HS-5 (cell line): ENCODE data around the gene RSPO1.

Experiments used
- DNase-seq: peaks from one replicate; pipeline ENCODE4 v3.0.0-alpha.2; 2012; ENCODE audit warnings: low read depth

The RSPO1 gene

DNA sequence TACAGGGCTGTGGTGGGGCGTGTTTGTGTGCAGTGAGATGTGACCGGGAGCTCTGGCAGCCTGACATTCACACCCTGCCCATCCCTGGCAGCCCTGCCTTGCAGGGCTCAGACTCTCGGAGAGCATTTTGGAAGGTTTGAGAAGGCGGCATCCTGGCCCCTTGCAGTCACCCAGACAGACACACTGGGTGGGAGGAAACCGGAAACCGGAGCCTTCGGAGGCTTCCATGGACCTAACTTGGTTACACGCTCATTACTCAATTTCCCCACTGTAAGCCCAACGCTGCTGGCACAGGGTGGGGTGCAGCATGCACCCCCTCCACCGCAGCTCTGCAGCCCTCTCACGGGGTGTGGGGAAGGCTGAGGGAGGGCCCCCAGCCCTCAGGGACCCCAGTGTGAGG, 22.2 kb upstream of the RSPO1 start:
- no peak for DNase-seq

- DNase-seq = no peak
Observed at GRCh38 chr1:37656026-37656425, 21.3 kb upstream of the RSPO1 start.

GRCh38 chr1:37655274-37655673, 20.6 kb upstream of the RSPO1 start:
- DNase-seq = no peak

GRCh38 chr1:37653906-37654305, 19.2 kb upstream of the RSPO1 start:
- DNase-seq = no peak

- no peak for DNase-seq
Observed at GRCh38 chr1:37652976-37653375, 18.3 kb upstream of the RSPO1 start.

GRCh38 chr1:37651803-37652202, 17.1 kb upstream of the RSPO1 start:
- DNase-seq = no peak

DNA sequence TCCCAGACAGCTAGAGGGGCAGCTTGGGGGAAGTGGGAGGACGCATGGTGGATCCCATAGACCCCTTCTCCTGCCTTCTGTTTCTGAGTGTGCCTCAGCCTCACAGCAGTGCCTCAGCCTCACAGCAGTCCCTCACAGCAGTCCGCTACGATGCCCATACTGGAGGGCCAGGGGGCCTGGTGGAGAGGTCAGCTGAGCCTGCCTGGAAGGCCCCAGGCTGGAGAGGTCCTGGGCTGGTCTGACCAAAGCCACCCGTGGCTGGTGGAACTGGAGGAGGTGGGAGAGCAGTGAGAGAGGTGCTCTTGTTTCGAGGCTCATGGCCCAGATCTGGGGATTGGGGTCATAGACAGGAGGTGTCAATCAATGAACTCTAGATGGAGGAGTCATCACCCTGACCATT, 16.0 kb upstream of the RSPO1 start:
- DNase-seq = no peak

DNA sequence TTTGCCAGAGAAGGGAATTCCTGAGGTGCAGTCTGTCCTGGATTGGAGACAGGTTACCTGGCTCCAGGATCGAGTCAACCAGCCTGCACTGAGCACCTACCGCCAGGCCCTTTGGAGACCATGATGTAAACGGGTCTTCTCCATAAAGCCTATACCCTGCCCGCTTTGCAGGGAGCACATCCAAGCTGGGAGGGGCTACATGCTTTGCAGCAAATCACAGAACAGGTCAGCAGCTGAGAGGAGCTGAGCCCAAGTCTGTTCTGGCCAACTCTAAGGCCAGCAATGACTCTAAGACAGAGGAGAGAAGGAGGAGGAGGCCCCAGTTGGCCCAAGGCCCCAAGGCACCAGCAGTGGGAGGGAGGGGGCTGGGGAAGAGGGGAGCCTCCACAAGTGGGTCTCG, 15.5 kb upstream of the RSPO1 start:
- DNase-seq = no peak

GRCh38 chr1:37647281-37647680, 12.6 kb upstream of the RSPO1 start:
- no peak for DNase-seq

DNA sequence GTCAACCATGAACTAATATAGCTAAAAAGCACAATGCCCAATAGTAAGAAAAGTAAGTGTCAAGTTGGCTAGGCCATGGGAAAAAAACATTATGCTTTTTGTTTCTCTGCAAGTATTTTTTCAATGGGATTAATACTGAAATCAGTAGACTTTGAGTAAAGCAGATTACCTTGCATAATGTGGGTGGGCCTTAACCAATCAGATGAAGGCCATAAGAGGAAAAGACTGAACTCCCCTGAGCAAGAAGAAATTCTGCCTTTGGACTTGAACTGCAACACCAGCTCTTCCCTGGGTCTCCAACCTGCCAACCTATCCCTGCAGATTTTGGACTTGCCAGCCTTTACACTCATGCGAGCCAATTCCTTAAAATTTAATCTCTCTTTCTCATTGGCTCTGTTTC, 6.4 kb upstream of the RSPO1 start:
- no peak for DNase-seq

GRCh38 chr1:37636435-37636834, 1.7 kb upstream of the RSPO1 start:
- DNase-seq = no peak

- no peak for DNase-seq
Observed at GRCh38 chr1:37634992-37635902, 555 bp upstream of the RSPO1 start.

- no peak for DNase-seq
Observed at GRCh38 chr1:37633938-37634243, 801 bp downstream of the RSPO1 start.

DNA sequence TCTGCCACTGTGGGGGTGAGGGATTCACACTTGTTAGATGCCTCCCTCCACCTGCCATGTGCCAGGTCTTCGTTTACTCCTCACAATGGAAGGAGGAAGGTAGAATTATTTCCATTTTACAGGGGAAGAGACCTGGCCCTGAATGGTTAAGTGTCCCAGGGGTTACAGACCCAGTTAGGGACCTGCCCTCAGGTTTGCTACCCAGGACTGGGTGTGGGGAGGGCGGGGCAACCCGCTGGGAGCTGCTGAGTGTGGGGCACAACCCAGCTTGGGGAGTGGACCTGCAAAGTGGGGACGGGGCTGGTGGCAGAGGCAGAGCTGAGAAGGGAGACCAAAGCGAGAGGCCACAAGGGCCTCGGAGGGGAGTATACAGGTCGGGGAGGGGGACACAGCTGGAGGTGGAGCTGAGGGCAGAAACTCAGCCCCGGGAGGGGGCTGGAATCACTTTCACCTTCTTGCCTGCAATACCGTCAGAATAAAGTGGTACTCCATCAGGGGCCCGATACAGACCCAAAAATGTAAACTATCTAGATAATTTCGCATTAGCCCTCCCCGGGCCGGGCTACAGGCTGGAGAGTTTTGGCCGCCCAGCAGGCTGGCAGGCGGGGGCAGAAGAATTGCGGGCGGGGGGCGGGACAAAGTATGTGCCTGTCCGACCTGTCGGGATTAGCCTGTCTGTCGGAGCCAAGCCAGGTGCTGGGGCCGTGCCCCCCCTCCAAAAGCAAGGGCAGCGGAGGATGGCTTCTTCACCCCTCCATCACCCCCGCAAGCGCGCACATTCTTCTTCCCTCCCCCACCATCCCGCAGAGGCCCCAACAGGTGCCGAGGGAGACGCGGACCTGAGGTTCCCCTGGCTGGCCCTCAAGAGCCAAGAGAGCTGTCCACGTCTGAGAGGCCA, 1.4 kb downstream of the RSPO1 start:
- no peak for DNase-seq

DNA sequence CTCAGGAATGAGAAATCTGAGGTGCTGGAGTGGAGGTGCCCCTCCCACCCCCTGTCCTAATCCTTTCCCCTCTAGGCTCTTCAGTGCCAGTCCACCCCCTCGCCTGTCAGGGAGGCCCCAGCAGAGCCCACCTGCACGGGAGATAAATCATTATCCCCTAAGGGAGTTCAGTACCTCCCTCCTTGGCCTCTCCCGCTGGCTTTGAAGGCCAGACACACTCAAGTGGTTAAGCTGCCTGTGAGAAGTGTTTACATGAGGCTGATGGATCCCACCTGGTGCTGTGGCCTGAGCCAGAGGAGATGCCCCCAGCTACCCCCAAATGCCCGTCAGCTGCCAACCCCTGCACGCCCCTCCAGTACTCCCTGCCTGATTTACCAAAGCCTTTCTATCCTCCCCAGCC, 3.7 kb downstream of the RSPO1 start:
- no peak for DNase-seq

GRCh38 chr1:37630426-37631028, 4.2 kb downstream of the RSPO1 start:
- DNase-seq = no peak

DNA sequence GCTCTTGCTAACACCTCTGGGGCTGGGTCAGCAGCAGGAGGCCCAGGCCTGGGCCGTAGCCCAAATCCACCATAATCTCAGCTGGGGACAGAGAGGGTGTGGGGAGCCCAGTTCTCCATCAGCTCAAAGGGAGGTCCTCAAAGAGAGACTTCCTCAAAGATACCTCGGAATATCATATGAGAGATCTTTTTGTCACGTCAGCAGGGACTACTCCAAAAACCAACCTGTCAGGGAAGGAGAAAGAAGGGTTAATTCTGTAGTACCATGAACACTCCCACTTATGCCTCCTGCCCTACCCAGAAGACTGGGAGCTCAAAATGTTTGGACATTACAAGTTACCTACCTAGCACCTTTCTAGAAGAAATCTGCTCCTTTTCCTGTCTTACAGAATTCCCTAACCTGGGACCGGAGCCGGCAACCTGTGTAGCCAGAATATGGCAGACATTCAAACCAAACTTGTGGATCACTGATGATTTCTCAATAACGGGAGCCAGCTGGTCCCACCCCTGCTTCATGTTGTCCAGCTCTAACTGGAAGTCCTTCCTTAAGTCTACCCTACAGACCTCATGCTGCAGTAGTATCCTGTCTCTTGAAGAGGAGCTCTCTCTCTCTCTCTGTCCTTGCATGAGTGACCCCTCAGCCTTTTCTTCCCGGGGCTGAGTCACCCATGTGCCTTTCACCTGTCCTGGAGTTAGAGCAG, 4.8 kb downstream of the RSPO1 start:
- DNase-seq = no peak

- no peak for DNase-seq
Observed at GRCh38 chr1:37629008-37629407, 5.7 kb downstream of the RSPO1 start.

DNA sequence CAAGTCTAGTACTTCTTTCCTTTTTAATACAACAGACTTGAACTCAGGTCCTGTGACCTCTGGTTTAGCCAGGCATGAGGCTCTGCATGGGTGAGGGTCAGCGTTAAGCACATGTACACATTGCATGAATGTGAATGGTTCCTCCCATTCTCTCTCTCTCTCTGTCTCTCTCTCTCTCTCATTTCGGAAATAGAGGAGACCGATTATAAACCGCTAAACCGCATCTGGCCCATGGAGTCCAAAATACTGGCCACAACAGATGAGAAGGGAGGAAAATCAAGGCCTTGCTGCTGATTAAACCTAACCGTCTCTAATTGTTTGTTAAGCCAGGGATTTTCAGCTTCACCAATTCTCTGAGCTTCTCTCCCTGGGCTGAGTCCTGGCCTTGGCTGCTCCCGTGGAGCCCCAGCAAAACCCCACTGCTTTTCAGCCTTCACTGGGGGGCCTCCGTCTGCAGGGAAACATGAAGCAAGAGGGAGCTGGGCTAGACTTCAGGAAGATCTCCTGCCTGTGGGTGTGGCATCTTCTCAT, 6.6 kb downstream of the RSPO1 start:
- no peak for DNase-seq

DNA sequence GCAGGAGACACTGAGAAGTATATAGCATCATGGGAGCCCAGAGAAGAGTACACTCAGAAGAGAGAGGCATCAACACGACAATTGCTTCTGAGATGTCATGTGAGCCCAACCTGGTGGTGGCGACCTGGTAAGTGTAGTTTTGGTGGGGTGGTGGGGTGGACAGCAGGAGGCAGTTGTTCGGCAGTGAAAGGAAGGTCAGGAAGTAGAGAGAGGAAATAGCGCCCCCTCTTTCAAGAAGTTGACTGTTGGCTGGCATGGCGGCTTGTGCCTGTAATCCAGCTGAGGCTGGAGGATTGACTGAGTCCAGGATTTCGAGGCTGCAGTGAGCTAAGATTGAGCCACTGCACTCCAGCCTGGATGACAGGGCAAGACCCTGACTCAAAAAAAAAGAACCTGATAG, 12.6 kb downstream of the RSPO1 start:
- DNase-seq = no peak

- no peak for DNase-seq
Observed at GRCh38 chr1:37621326-37621870, 13.3 kb downstream of the RSPO1 start.

- DNase-seq = no peak
Observed at GRCh38 chr1:37620707-37621106, 14.0 kb downstream of the RSPO1 start.
